Lower leg skin (tissue), 4 donors: ENCODE data around the gene SERPINA1. TPM values are rescaled to one million over a fixed set of nuclear protein-coding genes. Genes with fewer than 3 reads are reported as not detected.

ENCODE experiments used
- DNase-seq, 2 donors: peaks; one replicate each; pipeline ENCODE4 v3.0.0-alpha.2; 2019; ENCODE audit warnings: low spot score in 2 of 2
- H3K4me3 ChIP-seq: fragments of 200-600 bp; sonication (generic); 2 replicates; pipeline ENCODE4 v1.5.1; 2017; ENCODE audit warnings: mild to moderate bottlenecking, low read depth; ENCODE audit not compliant: poor library complexity, severe bottlenecking
- CTCF ChIP-seq, 3 donors: fragments of 450-650 bp; IDR thresholded peaks; one replicate each; pipeline ENCODE4 v1.5.1; 2016; ENCODE audit warnings: antibody characterized with exemption in 3 of 3, mild to moderate bottlenecking in 3 of 3, moderate library complexity in 2 of 3
- POLR2A ChIP-seq, 2 donors: fragments of 450-650 bp; IDR thresholded peaks; one replicate each; pipeline ENCODE4 v1.6.1; 2016 to 2017; ENCODE audit warnings: antibody characterized with exemption in 2 of 2, mild to moderate bottlenecking in 1 of 2, moderate library complexity in 1 of 2
- WGBS, 2 donors: methylation state at CpG; one replicate each; pipeline ENCODE4 v1.1.5; 2018; 5-methylcytosine and 5-hydroxymethylcytosine counted together
- intact Hi-C: fragments of 100-400 bp; cut with DNase I; formaldehyde crosslinking; loops from one replicate; pipeline ENCODE4 v1.15.0; 2023; ENCODE audit warnings: low total_unique reads
- total RNA-seq, 4 donors: library from RNA; depleted of rRNA; stranded (reverse); fragments of >200 nt; gene quantifications; one replicate each; pipeline ENCODE4 v1.1.0, GENCODE V29; 2016

SERPINA1 gene
- total RNA-seq, 4 donors from 2014 or later = 0.93 to 6.2 (median 3.9) TPM; not detected in 1

GRCh38 chr14:94376976-94377865 is 11.2 kb downstream of the SERPINA1 start:
- no peak overlapping the region for H3K4me3 ChIP-seq
- 89 to 91% methylated on average over 10 of the region's 10 CpGs for WGBS, 2 donors
- intact Hi-C loops = no loop called here
- TF ChIP-seq POLR2A (IDR thresholded peaks at IDR 0.05) (no peak), CTCF (IDR thresholded peaks at IDR 0.05) (no peak)
- DNase-seq = peak in 1 of 2 donors; percentile 62

GRCh38 chr14:94376108-94376975 is 12.1 kb downstream of the SERPINA1 start:
- H3K4me3 ChIP-seq = no peak overlapping the region
- peak in 1 of 2 donors; percentile 77 for DNase-seq
- no peak for TF ChIP-seq POLR2A (IDR thresholded peaks at IDR 0.05)
- no peak for TF ChIP-seq CTCF (IDR thresholded peaks at IDR 0.05)
- intact Hi-C loops = no loop called here
- WGBS, 2 donors = 90 to 94% methylated on average over 12 of the region's 12 CpGs

- DNase-seq = peak in 1 of 2 donors; percentile 42
- TF ChIP-seq CTCF (IDR thresholded peaks at IDR 0.05) (no peak), POLR2A (IDR thresholded peaks at IDR 0.05) (no peak)
- no peak overlapping the region for H3K4me3 ChIP-seq
- intact Hi-C loops = no loop called here
- WGBS, 2 donors = 76 to 80% methylated on average over 6 of the region's 6 CpGs
Observed at GRCh38 chr14:94375552-94376107, 12.8 kb downstream of the SERPINA1 start.

- H3K4me3 ChIP-seq = no peak overlapping the region
- WGBS, 2 donors = 81 to 89% methylated on average over 4 of the region's 4 CpGs
- intact Hi-C loops = no loop called here
- TF ChIP-seq CTCF (IDR thresholded peaks at IDR 0.05) = no peak
- no peak for TF ChIP-seq POLR2A (IDR thresholded peaks at IDR 0.05)
- no peak for DNase-seq
Observed at GRCh38 chr14:94374749-94375260, 13.6 kb downstream of the SERPINA1 start.

GRCh38 chr14:94374116-94374515 is 14.3 kb downstream of the SERPINA1 start:
- no peak overlapping the region for H3K4me3 ChIP-seq
- DNase-seq = peak in 1 of 2 donors; percentile 43
- intact Hi-C loops = no loop called here
- TF ChIP-seq POLR2A (IDR thresholded peaks at IDR 0.05) (no peak), CTCF (IDR thresholded peaks at IDR 0.05) (no peak)
- WGBS, 2 donors = 90% methylated on average over 6 of the region's 6 CpGs
